ENCODE results near the gene ADAP1.

GRCh38 chr7:945556-946255 is 8.8 kb downstream of the ADAP1 start:
- TF ChIP-seq GATA3 (IDR thresholded peaks at IDR 0.05; ENCODE audit: low read depth, low read length) (no peak), GATA2 (IDR thresholded peaks at IDR 0.05; ENCODE audit: low read depth, low read length) (no peak)

Data from SH-SY5Y (cell line).